Loucy (cell line): Measurements from ENCODE around the gene GSK3B.

Source experiments
- H2AFZ ChIP-seq: fragments of 200-600 bp; sonication (generic); 2 replicates; pipeline ENCODE4 v1.6.0; 2016; ENCODE audit warnings: antibody characterized with exemption, mild to moderate bottlenecking, low read length, moderate library complexity
- H3F3A ChIP-seq: fragments of 200-600 bp; 2 replicates; pipeline ENCODE4 v1.6.0; 2016; ENCODE audit warnings: antibody characterized with exemption, low read depth, mild to moderate bottlenecking
- H3K27me3 ChIP-seq: fragments of 200-600 bp; sonication (generic); 2 replicates; pipeline ENCODE4 v1.6.1; 2014; ENCODE audit warnings: low read length, mild to moderate bottlenecking; ENCODE audit not compliant: insufficient read depth, poor library complexity, severe bottlenecking
- H3K36me3 ChIP-seq: fragments of 200-600 bp; sonication (generic); 2 replicates; pipeline ENCODE4 v1.6.1; 2016; ENCODE audit warnings: low read length; ENCODE audit not compliant: insufficient read depth
- H3K4me1 ChIP-seq: fragments of 200-600 bp; sonication (generic); 2 replicates; pipeline ENCODE4 v1.5.1; 2014; ENCODE audit warnings: low read length, mild to moderate bottlenecking; ENCODE audit not compliant: insufficient read depth, poor library complexity, severe bottlenecking
- H3K4me2 ChIP-seq: fragments of 200-600 bp; sonication (generic); 2 replicates; pipeline ENCODE4 v1.6.0; 2014; ENCODE audit warnings: antibody characterized with exemption, low read length, low read depth, mild to moderate bottlenecking; ENCODE audit not compliant: poor library complexity, severe bottlenecking
- H3K4me3 ChIP-seq: fragments of 200-600 bp; sonication (generic); 2 replicates; pipeline ENCODE4 v1.5.1; 2014; ENCODE audit warnings: low read length, mild to moderate bottlenecking, mixed read lengths; ENCODE audit not compliant: poor library complexity, severe bottlenecking
- H3K79me2 ChIP-seq: fragments of 200-600 bp; sonication (generic); 2 replicates; pipeline ENCODE4 v1.6.1; 2014; ENCODE audit warnings: low read length; ENCODE audit not compliant: insufficient read depth
- H3K9ac ChIP-seq: fragments of 200-600 bp; sonication (generic); 2 replicates; pipeline ENCODE4 v1.6.0; 2014; ENCODE audit warnings: mild to moderate bottlenecking, low read depth, low read length, moderate library complexity; ENCODE audit not compliant: poor library complexity, severe bottlenecking
- H3K9me2 ChIP-seq: fragments of 200-600 bp; sonication (generic); replicated peaks from 2 replicates; pipeline ENCODE4 v1.6.1; 2016; ENCODE audit warnings: low read depth, low read length, mixed read lengths
- H3K9me3 ChIP-seq: fragments of 200-600 bp; sonication (generic); 2 replicates; pipeline ENCODE4 v1.6.1; 2014; ENCODE audit warnings: mild to moderate bottlenecking, antibody characterized with exemption, low read length, low read depth; ENCODE audit not compliant: insufficient read depth
- H4K20me1 ChIP-seq: fragments of 200-600 bp; sonication (generic); 2 replicates; pipeline ENCODE4 v1.6.0; 2014; ENCODE audit warnings: antibody characterized with exemption, low read length, mild to moderate bottlenecking; ENCODE audit not compliant: insufficient read depth, poor library complexity, severe bottlenecking
- EZH2phosphoT487 ChIP-seq: fragments of 200-600 bp; IDR thresholded peaks from 2 replicates; pipeline ENCODE4 v1.6.1; 2018; ENCODE audit warnings: antibody characterized with exemption, mild to moderate bottlenecking, moderate library complexity, borderline replicate concordance
- TF ChIP-seq, protein P1 (sequence below): fragments of 200-600 bp; sonication (generic); conservative IDR thresholded peaks from 2 replicates; pipeline ENCODE4 v1.5.1; 2014; ENCODE audit warnings: mild to moderate bottlenecking, antibody characterized with exemption, low read length

GSK3B gene

DNA sequence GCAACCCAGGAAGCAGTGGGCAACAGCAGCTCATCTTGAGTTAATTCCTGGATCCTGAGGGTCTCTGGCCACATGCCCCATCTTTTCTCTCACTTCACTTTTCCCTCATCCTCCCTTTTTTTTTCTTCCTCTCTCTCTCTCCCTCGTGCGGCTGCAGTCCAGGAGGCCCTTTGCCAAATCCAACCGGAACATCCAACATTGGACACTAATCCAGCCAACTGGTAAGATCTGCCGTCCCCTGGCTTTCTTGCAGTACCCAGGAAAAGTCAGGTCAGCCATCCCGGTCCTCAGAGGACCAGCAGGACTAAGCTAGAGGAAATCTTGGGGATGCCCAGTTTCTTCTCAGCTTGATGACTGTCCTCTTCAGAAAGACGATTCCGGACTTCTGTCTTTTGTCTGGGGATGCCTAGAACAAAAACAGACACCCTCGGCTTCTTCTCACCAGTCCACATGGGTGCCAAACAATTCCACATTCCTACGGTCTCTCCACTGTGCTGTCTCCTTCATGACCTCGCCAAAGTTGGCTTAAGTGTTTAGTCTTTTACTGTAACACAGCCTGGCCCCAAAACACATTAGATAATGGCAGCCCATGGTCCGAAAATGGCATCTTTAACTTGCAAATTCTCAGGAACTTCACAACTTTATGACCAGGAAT, 115.6 kb downstream of the GSK3B start:
- no peaks in the 10 kb centered on the region for H3K9me2 ChIP-seq
- no peaks in the 10 kb centered on the region for H3F3A ChIP-seq
- H3K4me3 ChIP-seq: no peak overlapping the region
- H3K4me1 ChIP-seq: no peaks in the 10 kb centered on the region
- H3K9me3 ChIP-seq: 0 out of 2 replicates have a peak, but pooled peaks cover 4% of the 10 kb centered on the region
- no peak overlapping the region for H3K9ac ChIP-seq
- H2AFZ ChIP-seq: no peak overlapping the region
- peaks cover 7% of the 10 kb centered on the region; the same call in 1 of the 2 replicates for H3K36me3 ChIP-seq
- peaks cover 100% of the 10 kb centered on the region for H3K79me2 ChIP-seq
- H3K27me3 ChIP-seq: no peaks in the 10 kb centered on the region
- H3K4me2 ChIP-seq: no peak overlapping the region
- peaks cover 68% of the 10 kb centered on the region for H4K20me1 ChIP-seq
- TF ChIP-seq, protein P1, sequence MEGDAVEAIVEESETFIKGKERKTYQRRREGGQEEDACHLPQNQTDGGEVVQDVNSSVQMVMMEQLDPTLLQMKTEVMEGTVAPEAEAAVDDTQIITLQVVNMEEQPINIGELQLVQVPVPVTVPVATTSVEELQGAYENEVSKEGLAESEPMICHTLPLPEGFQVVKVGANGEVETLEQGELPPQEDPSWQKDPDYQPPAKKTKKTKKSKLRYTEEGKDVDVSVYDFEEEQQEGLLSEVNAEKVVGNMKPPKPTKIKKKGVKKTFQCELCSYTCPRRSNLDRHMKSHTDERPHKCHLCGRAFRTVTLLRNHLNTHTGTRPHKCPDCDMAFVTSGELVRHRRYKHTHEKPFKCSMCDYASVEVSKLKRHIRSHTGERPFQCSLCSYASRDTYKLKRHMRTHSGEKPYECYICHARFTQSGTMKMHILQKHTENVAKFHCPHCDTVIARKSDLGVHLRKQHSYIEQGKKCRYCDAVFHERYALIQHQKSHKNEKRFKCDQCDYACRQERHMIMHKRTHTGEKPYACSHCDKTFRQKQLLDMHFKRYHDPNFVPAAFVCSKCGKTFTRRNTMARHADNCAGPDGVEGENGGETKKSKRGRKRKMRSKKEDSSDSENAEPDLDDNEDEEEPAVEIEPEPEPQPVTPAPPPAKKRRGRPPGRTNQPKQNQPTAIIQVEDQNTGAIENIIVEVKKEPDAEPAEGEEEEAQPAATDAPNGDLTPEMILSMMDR: no peak
- no peak for TF ChIP-seq EZH2phosphoT487

DNA sequence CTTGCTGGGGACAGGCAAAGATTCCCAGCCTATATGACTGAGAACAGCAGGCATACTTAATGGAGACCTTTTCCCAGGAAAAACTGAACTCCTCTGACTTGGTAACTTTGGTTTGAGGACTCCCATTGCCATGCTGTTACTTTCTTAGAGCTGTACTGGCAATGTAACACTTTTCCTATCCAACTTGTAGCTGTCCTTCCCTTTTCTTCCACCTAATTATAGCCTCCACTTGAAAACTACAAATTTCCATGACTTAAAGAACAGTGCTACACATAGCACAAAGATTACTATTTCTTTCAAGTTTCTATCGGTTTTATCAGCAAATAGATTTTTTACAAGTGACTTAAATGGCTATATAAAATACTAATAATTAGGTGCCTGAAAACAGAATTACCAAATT, 116.9 kb downstream of the GSK3B start:
- no peak overlapping the region for H3K9ac ChIP-seq
- no peak for TF ChIP-seq EZH2phosphoT487
- TF ChIP-seq, protein P1: no peak
- peaks cover 100% of the 10 kb centered on the region for H3K79me2 ChIP-seq
- no peak overlapping the region for H2AFZ ChIP-seq
- no peak overlapping the region for H3K4me2 ChIP-seq
- no peaks in the 10 kb centered on the region for H3K9me2 ChIP-seq
- 0 out of 2 replicates have a peak, but pooled peaks cover 4% of the 10 kb centered on the region for H3K9me3 ChIP-seq
- no peaks in the 10 kb centered on the region for H3F3A ChIP-seq
- peaks cover 7% of the 10 kb centered on the region; the same call in 1 of the 2 replicates for H3K36me3 ChIP-seq
- H3K27me3 ChIP-seq: no peaks in the 10 kb centered on the region
- no peaks in the 10 kb centered on the region for H3K4me1 ChIP-seq
- H3K4me3 ChIP-seq: no peak overlapping the region
- H4K20me1 ChIP-seq: peaks cover 79% of the 10 kb centered on the region

DNA sequence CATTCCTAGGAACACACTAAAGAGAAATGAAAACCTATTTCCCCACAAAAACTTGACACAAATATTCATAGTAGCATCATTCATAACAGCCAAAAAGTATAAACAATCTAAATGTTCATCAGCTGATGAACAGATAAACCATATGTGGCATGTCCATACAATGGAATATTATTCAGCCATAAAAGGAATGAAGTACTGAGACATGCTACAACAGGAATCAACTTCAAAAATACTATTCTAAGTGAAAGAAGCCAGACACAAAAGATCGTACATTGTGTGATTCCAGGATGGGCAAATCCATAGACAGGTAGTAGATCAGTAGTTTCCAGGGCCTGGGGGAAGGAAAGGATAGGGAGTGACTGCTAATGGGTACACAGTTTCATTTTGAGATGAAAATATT, 118.0 kb downstream of the GSK3B start:
- H3K4me3 ChIP-seq: no peak overlapping the region
- TF ChIP-seq EZH2phosphoT487: no peak
- TF ChIP-seq, protein P1: no peak
- peaks cover 71% of the 10 kb centered on the region for H4K20me1 ChIP-seq
- H3K4me1 ChIP-seq: no peaks in the 10 kb centered on the region
- peaks cover 97% of the 10 kb centered on the region for H3K79me2 ChIP-seq
- peaks cover 3% of the 10 kb centered on the region; the same call in 1 of the 2 replicates for H3K36me3 ChIP-seq
- no peaks in the 10 kb centered on the region for H3F3A ChIP-seq
- H3K4me2 ChIP-seq: no peak overlapping the region
- no peaks in the 10 kb centered on the region for H3K27me3 ChIP-seq
- 0 out of 2 replicates have a peak, but pooled peaks cover 4% of the 10 kb centered on the region for H3K9me3 ChIP-seq
- H3K9me2 ChIP-seq: no peaks in the 10 kb centered on the region
- no peak overlapping the region for H3K9ac ChIP-seq
- no peak overlapping the region for H2AFZ ChIP-seq
